Fibroblast of mammary gland (primary cell): ENCODE results near the gene SORCS3.

ENCODE experiments used
- DNase-seq: peaks from one replicate; pipeline ENCODE4 v3.0.0-alpha.2; 2010; ENCODE audit warnings: low read depth
- H3K4me3 ChIP-seq: 2 replicates; pipeline ENCODE4 v1.5.1; 2011; ENCODE audit warnings: low read depth, mild to moderate bottlenecking, low read length, moderate library complexity; ENCODE audit not compliant: control insufficient read depth
- CTCF ChIP-seq: conservative IDR thresholded peaks from 2 replicates; pipeline ENCODE4 v1.5.1; 2011; ENCODE audit warnings: low read depth, low read length, inconsistent platforms; ENCODE audit not compliant: control insufficient read depth, insufficient read depth

SORCS3 gene

GRCh38 chr10:105269689-105270088 lies 628.6 kb downstream of the SORCS3 start:
- DNase-seq, result no peak
- no peak overlapping the region for H3K4me3 ChIP-seq
- no peak for TF ChIP-seq CTCF

- no peak for DNase-seq
- no peak overlapping the region for H3K4me3 ChIP-seq
- no peak for TF ChIP-seq CTCF
These were observed 633.5 kb downstream of the SORCS3 start for GRCh38 chr10:105274556-105275070.

- no peak overlapping the region for H3K4me3 ChIP-seq
- no peak for DNase-seq
- TF ChIP-seq CTCF, result no peak
These were observed 637.3 kb downstream of the SORCS3 start for GRCh38 chr10:105278439-105278838.

GRCh38 chr10:105279101-105279500 lies 638.0 kb downstream of the SORCS3 start:
- TF ChIP-seq CTCF, result no peak
- H3K4me3 ChIP-seq, result no peak overlapping the region
- no peak for DNase-seq

GRCh38 chr10:105280895-105281294 lies 639.8 kb downstream of the SORCS3 start:
- no peak for DNase-seq
- no peak overlapping the region for H3K4me3 ChIP-seq
- no peak for TF ChIP-seq CTCF

GRCh38 chr10:105284476-105285215 lies 643.6 kb downstream of the SORCS3 start:
- TF ChIP-seq CTCF, result no peak
- H3K4me3 ChIP-seq, result no peak overlapping the region
- no peak for DNase-seq

- TF ChIP-seq CTCF, result no peak
- DNase-seq, result no peak
- no peak overlapping the region for H3K4me3 ChIP-seq
These were observed 646.9 kb downstream of the SORCS3 start for GRCh38 chr10:105288026-105288425.
